Measurements from ENCODE around the gene SLC9A9.

- no peak for TF ChIP-seq CTCF (IDR thresholded peaks at IDR 0.05)
- no peak for TF ChIP-seq POLR2A (IDR thresholded peaks at IDR 0.05)
Measured at GRCh38 chr3:143754090-143754489, 94.2 kb downstream of the SLC9A9 start.

Data from right lobe of liver (tissue), 4 donors.